ENCODE measurements around the gene KRTAP24-1.

Gene KRTAP24-1, protein sequence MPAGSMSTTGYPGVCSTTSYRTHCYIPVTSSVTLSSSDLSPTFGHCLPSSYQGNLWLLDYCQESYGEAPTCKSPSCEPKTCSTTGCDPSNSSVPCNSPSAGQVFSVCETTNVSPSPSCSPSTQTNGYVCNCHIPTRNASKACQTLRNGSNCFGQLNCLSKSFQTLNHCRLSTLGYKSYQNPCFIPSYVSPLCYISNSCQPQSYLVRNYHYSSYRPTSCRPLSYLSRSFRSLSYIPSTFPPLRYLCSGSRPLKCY

DNA sequence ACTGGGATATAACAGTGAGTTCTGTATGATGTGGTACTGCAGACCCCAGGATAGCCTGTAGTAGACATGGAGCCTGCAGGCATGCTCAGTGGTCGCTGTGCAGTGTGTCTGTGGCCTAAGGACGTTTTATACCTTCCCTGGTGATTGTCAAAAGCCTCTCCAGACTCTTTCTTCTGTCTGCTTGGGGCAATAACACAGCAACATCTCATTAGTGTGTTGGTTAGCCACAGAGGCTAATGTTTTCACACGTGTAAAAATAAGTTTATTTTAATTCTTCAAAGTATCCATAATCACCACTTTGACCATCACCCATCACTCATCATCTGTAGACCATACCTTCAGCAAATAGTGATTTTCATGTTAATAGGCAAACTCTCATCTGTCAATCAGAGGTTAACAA is at the start of gene KRTAP24-1:
KRTAP24-1 (minus strand) TSS at position 101 of the 400 bp plus-strand sequence; CDS start at position 83, 18 bp downstream.
- no peak for DNase-seq (ENCODE audit: low spot score)

DNA sequence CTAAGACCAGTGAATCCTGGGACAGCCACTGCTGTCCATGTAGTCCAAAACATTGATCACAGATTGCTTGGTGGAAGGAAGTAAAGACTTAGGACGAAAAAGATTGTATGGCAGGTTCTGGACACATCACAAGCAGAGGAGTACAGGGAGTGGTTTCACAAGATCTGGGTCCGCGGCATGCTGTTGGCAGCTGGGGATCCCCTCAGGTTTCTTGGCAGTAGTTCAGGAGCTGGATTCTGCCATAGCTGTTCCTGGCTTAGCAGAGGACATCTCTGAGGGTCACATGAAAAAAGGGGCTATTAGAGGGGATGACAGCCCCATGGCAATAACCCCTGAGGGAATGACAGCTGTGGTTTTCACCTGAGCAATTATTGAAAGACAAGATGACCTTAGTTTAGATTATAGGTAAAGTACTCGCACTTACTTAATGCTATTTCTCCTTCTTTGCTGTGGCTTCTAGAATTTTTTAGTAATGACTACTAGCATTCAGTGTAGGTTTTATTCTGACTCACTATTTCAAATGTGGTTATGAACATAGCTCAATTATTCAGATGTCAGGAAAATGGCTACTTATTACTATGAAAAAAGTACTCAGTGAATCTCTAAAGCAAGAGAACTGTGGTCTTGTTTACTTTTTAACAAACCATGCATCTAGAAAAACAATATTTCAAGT is 46.6 kb upstream of the KRTAP24-1 start:
- no peak for DNase-seq (ENCODE audit: low spot score)

DNA sequence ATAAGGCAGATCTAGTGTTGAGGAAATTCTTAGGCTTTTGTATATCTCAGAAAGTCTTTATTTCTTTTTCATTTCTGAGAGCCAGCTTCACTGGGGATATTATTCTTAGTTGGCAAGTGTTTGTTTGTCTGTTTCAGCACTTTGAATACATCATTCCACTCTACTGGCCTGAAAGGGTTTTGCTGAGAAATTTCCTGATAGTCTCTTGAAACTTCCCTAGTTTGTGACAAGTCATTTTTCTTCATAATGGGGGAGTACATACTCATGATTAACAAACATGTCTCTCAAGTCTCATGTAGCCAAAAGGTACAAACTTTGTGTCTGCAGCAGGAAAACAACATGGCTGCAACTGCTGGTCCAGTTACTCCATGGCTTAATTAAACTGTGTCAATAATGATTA is 43.6 kb upstream of the KRTAP24-1 start:
- no peak for DNase-seq (ENCODE audit: low spot score)

DNA sequence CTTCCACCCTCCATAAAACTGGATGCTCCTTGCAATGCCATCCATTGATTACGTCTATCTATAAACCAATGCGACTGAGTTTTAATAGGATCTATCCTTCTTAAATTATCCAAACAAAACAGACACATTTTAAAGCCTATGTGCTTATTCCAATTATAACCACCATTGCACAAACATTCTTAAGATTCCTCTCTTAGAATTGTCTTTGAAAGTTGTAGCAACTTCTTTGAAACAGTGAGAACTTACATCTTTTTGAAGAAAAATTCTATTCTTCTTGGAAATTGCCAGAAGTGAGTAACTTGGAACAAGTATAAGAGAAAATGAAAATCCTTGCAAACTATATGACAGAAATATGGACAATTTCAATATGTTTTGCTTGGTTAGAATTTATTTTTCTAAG is 37.5 kb upstream of the KRTAP24-1 start, which contains the start of gene KRTAP26-1:
KRTAP26-1 (minus strand) TSS at position 101 of the 400 bp plus-strand sequence. CDS start 280 bp downstream, outside the sequence.
- DNase-seq (ENCODE audit: low spot score): no peak

DNA sequence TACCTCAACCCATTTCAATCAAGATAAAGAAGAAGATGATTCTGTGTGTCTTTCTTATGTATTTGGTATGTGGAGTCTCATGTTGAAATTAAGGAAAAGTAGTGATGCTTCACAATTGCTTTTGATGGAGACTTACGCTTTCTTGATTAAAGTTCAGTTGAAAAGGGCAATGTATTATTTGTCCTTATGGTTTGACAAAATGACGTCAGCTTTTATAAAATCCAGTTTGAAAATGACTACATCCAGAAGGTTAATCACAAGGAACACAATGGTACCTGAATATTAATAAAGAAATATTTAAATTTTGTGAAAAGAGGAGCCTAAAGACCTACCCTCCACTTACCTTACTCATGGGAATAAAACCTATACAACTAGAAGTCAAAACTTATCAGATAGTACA is 33.0 kb upstream of the KRTAP24-1 start:
- no peak for DNase-seq (ENCODE audit: low spot score)

DNA sequence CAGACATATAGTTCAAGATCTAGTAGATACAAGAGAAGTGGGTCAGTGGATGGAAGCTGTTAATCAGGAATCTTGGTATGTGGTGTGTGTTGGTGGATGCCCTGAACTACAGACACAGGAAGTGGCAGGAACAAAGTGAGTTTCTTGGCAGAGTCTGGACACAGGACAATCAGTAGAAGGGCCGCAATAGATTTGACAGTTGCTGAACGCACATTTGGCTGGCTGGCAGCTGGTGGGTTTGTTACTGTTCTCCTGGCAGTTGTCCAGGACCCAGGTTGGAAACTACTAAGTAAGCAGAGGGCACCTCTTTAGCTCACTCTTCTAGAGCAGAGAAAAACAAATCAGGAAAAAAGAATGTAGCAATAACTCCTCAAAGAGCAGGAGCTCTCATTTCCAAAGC is 24.1 kb upstream of the KRTAP24-1 start:
- no peak for DNase-seq (ENCODE audit: low spot score)

DNA sequence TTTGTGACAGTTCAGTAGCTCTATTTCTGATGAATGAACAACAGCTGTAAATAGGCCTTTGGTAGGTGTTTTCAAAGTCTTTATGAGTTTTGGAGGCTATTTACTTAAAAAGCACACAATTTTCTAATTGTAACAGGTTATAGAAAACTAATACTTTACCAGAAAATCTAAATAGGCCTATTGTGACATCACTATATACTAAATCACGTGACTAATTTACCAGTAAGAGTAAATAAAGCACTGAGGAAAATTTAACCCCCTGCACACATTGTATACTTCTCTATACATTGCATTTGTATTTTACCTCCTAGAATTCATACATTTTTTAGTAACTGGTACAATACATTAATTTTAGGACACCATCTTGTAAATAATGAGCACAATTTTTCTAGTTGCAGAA is 22.4 kb upstream of the KRTAP24-1 start:
- no peak for DNase-seq (ENCODE audit: low spot score)

DNA sequence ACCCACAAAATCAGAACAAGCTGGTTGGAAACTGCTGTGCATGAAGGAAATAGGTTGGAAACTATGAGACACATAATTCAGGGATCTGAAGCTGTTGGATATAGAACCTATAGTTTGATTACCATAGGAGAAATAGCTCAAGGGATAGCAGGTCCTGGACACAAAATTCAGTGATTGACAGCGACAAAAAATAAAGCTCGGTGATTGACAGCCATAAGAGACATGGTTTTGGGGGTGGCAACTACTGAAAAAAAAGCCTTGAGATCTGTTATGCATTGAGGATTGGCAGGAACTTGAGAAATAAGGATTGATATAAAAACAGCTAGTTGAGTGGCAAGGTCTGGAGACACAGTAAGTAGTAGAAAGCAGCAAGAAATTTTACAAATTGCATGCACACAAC is 6.5 kb upstream of the KRTAP24-1 start, which contains the start of gene KRTAP25-1:
KRTAP25-1 (minus strand) TSS at position 300 of the 400 bp plus-strand sequence; CDS start at position 276, 24 bp downstream.
- no peak for DNase-seq (ENCODE audit: low spot score)

DNA sequence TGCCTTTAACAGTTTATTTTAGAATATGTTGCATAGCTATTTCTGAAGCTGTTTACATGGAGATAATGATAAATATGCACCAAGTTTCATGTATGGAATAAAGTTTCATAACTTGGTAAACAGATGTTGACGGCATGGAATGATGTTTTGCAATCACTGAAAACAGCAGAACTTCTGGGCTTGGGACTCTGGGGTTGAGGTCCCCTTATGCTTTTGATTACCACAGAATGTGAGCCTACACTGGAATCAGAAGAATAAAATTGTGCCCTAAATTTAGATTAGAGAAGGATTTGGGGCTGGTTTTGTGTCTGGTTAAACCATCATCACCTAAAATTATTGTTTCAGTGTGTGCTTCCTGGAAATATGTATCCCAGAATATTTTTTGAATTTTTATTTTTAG is 11.1 kb downstream of the KRTAP24-1 start:
- no peak for DNase-seq (ENCODE audit: low spot score)

DNA sequence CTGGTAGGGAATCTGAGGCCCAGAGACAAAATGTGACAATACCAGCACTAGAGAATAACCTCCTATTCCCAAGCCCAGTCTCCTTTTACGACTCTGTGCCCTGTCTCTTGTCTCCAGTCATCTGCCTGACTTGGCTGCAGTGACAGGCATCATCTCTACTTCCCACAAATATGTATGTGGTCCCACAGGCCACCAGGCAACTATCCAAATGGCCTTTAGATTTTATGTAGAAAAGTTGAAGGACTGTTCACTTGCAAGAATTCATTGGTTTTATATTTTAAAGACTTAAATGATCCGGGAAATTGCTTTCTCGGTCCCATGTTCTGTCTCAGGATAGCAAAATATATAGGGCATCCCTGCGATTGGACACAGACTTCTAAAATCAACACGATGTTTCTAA is 11.6 kb downstream of the KRTAP24-1 start:
- no peak for DNase-seq (ENCODE audit: low spot score)

DNA sequence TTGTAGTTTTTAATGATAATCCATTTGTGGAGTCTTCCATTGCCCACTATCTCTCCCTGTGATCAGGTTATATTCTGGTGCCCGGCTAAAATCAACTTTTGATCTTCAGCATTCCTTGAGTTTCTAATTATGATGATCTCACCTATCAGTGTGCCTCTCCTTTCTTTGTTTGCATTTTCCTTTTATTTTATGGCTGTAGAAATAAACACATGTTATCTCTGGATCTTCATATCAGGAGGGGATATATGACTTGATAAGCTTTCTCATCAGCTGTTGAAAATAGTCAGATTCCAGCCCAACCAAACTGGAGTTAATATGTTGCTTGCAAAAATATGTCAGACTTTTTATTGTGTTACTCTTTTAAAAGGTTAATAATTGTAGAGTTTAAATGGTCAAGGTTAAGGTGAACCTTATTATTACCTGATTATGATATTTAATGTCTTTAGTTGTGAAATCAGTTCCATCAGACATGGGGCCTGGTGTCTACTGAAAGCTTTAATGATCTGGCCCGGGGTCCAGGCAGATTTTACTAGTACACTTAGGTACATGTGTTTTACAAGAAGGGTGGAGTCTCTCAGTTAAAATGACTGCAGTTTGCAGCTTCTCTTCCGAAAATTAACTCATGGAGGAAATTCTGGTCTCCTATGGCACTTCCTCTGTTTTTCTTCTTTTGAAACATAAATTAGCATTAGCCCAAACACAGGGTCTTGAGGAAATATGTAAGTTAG is 12.8 kb downstream of the KRTAP24-1 start:
- DNase-seq (ENCODE audit: low spot score): no peak

DNA sequence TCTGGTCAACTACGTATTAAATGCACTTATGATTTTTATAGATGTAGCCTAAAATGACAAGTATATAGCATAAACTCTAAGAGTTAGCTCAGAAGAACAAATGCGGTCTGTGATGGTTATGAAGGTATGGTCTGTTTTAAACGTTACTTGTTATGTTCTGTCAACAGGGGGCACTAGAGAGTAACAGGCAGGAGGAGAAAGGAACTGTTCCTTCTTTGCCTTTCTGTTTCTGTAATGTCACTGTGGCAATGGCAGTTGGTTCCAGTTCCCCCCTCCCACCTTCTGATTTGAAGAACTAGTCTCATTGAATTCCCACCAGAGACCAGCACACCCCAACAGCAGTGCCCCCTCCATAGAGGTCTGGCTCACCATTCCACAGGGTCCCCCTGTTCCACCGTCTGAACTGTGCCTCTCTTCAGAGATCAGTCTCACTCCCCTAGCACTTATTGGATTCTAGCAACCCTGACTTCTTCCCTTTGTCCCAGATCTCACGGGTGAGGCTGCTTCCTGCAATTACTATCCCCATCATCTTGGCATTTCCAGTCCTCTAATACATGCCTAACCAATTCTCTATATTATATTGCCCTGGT is 14.0 kb downstream of the KRTAP24-1 start:
- DNase-seq (ENCODE audit: low spot score): no peak

DNA sequence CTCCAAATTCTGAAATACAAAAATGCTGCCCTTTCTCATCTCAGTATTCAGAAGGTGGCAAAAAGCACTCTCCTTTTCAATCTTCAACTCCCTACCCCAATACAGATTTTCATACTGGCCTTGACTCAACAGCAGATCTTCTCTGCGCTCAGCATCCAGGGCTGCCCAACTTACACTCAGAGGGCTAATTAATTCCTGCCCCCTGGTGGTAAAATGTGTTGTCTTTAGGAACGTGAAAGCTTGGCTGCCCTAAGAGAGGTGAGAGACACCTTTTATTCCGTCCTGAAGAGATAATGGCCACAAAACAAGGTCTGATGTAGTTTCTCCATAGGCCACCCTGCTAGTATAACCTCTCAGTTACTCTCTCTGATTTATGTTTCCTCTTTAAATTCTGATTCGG is 25.0 kb downstream of the KRTAP24-1 start:
- peak; percentile 7 for DNase-seq (ENCODE audit: low spot score)

DNA sequence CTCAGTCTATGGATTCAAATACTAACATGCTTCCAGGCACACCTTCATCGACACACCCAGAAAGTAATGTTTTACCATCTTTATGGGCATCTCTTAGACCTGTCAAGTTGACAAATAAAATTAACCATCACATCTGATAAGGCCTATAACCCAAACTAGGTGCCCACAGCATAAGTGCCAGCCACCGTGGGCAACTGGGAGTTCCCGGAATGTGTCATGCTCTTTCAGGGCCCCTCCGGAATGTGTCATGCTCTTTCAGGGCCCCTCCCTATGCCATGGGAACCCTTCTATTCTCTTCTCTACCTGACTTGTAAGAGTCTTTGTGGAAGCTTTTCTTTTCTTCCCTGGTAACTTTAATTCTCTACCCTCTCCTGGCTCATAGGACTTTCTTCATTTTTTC is 26.6 kb downstream of the KRTAP24-1 start:
- no peak for DNase-seq (ENCODE audit: low spot score)

DNA sequence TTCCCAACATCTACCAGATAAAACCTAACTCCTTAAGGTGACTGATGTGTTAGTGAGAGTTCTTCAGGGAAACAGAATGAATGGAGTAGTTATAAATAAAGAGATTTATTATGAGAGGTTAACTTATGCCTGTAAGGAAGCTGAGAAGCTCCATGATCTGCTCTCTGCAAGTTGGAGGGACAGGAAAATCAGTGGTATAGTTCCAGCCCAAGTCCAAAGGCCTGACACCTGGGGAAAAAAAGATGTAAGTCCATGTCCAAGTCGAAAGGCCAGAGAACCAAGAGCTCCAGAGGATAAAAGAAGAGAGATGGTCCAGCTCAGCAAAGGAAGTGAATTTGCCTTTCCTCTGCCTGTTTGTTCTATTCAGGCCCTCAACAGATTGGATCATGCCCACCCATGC is 27.1 kb downstream of the KRTAP24-1 start:
- DNase-seq (ENCODE audit: low spot score): no peak

DNA sequence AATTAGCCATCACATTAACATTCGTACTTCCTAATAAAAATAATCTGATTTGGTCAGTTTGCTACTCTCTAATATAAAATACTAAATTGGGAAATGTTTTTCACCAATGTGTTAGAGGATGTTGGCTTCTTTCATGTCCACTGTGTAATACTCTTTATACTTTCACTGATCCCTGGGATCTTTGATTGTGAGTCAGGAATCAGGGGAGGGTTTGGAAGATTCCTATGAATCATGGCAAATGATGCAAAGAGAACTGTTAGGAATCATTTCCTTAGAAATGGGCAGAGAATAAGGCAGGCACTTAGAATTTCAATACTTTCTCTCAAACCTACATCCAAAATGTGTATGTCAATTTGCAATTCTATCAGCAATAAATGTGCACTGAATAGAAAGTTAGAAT is 31.0 kb downstream of the KRTAP24-1 start:
- no peak for DNase-seq (ENCODE audit: low spot score)

DNA sequence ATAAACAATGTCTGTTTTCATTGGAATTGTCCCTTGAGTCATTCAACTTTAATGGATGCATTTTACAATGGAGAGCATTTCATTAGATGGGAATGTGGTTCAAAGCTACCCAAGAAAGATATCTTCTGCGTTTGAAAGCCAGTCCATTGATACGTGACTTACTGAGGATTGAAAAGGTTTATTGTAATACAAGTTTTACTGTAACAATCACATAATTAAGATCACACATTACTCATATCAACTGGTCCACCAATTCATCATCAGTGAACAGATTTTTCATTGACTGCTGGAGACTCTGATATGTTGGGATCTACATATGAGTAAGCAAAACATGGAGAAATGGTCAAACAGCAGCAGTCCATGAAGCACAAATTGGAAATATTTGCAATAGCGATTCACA is 32.8 kb downstream of the KRTAP24-1 start:
- DNase-seq (ENCODE audit: low spot score): no peak

DNA sequence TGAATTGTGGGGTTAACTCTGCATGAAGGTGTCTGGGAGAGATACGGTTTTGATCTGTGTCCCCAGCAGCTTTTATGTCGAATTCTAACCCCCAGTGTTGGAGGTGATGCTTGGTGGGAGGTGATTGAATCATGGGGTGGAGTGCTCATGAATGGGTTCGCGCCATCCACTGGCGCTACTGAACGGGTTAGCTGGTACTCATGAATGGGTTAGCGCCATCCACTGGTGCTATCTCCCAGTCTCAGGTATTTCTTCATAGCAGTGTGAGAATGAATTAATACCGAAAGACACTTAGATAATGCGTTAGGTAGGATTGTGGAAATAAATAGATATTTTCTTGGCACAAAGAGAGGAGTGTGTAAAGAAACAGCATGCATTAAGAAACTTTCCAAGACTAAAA is 33.9 kb downstream of the KRTAP24-1 start:
- no peak for DNase-seq (ENCODE audit: low spot score)

DNA sequence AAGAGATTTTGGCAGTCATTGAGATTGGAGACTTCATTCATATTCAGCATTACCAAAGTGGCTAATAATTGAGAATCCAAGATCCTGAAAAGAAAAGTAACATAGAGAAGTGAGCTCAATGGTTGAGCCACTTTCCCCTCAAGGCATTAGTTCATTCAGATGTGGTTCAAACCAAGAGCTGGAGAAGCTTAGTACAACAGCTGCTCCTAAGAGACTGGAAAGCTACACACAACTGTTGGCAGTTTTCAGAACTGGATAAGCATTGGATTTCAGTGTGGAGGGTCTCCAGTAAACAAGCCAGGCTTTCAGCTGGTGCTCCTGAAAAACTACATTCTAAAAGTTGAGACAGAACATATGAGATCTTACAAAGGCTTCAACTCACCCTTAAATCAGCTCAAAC is 37.7 kb downstream of the KRTAP24-1 start:
- no peak for DNase-seq (ENCODE audit: low spot score)

DNA sequence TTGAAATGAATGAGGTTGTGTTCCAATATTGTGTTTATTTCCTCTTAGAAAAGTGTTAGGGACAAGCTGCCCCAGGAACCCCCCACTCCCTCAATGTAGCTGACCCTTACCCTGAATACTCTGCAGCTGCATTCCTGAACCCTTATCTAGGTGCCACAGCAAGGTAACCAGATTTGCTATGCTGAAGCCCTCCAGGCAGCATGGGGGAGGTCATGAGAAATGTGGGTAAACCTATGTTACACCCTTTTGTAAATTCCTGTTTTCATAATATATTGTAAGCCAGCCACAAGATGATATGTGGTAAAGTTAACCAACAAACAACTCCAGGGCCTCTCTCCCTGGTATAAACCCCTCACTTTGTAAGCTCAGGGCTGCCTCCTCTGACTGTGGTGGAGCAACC is 39.1 kb downstream of the KRTAP24-1 start:
- no peak for DNase-seq (ENCODE audit: low spot score)

DNA sequence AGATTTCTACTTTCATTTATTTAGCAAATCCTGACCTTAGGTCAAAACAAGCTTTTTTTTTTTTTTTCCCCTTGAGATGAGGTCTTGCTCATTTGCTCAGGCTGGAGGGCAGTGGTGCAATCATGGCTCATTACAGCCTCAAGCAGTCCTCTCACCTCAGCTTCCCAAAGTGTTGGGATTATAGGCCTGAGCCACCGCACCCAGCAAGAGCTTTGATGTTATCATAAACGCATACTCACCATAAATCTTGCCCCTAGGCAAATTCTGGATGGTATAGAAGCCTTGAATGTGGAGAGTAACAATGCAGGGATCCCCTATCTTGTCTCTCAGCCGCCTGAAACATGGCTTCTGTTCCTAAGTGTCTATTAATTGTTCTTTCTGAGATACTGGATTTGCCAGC is 42.1 kb downstream of the KRTAP24-1 start:
- no peak for DNase-seq (ENCODE audit: low spot score)

DNA sequence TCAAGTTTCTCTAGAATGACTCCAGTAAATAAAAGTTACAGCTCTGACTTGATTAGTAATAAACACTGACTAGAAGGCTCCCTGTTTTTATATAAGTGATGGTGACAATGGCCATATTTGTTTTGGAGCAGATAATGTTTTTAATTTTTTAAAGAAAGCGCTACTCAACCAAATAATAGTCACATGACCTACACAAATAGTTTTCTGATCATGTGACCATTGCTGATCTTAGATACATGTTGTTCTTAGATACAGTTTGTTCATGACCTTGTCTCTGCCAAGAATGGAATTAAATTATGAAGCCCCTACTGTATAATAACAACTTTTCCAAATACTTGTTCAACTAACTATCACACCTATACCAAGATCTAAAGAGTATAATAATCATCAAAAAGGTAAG is 44.6 kb downstream of the KRTAP24-1 start:
- DNase-seq (ENCODE audit: low spot score): no peak

DNA sequence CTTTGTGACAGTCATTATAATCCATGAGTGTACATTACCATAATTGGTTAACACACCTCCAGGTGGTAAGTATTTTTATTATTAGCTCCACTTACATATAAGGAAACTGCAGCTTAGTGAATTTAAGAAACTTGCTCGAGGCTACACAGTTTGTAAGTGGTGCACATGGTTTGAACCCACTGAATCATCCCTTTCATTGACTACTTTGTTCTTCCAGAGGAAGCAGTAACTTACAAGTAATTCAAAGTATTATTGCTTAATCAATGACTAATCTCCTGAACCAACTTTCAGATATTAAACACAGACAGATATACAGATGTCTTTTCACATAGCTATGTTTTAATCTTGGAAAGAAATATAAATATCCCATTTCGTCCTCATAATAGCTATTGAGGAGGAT is 48.1 kb downstream of the KRTAP24-1 start:
- DNase-seq (ENCODE audit: low spot score): no peak

All from LoVo (cell line).